ENCODE measurements around the gene SCLY. TPM values are rescaled to one million over a fixed set of nuclear protein-coding genes. Genes with fewer than 3 reads are reported as not detected.

The SCLY gene
- total and polyA plus RNA-seq, 2 of the 13 experiments (the other 11 are each of a cell fraction or from before 2014, with no cell fraction given) = 27.9 to 38.6 TPM

GRCh38 chr2:238139196-238140039 lies 78.6 kb downstream of the SCLY start (continued):
- TF ChIP-seq, protein P1, sequence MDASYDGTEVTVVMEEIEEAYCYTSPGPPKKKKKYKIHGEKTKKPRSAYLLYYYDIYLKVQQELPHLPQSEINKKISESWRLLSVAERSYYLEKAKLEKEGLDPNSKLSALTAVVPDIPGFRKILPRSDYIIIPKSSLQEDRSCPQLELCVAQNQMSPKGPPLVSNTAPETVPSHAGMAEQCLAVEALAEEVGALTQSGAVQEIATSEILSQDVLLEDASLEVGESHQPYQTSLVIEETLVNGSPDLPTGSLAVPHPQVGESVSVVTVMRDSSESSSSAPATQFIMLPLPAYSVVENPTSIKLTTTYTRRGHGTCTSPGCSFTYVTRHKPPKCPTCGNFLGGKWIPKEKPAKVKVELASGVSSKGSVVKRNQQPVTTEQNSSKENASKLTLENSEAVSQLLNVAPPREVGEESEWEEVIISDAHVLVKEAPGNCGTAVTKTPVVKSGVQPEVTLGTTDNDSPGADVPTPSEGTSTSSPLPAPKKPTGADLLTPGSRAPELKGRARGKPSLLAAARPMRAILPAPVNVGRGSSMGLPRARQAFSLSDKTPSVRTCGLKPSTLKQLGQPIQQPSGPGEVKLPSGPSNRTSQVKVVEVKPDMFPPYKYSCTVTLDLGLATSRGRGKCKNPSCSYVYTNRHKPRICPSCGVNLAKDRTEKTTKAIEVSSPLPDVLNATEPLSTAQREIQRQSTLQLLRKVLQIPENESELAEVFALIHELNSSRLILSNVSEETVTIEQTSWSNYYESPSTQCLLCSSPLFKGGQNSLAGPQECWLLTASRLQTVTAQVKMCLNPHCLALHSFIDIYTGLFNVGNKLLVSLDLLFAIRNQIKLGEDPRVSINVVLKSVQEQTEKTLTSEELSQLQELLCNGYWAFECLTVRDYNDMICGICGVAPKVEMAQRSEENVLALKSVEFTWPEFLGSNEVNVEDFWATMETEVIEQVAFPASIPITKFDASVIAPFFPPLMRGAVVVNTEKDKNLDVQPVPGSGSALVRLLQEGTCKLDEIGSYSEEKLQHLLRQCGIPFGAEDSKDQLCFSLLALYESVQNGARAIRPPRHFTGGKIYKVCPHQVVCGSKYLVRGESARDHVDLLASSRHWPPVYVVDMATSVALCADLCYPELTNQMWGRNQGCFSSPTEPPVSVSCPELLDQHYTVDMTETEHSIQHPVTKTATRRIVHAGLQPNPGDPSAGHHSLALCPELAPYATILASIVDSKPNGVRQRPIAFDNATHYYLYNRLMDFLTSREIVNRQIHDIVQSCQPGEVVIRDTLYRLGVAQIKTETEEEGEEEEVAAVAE (CRISPR knock-in tag; IDR thresholded peaks at IDR 0.05; ENCODE audit: borderline replicate concordance) = no peak
- TF ChIP-seq ERF (CRISPR knock-in tag; IDR thresholded peaks at IDR 0.05) (no peak), REST (IDR thresholded peaks at IDR 0.05; ENCODE audit: borderline replicate concordance in 1 of 2, low read depth in 1 of 2, low read length in 2 of 2) (no peak), AGO2 (optimal IDR thresholded peaks at IDR 0.05; ENCODE audit: low read depth, low read length) (no peak), SNAPC5 (CRISPR knock-in tag; IDR thresholded peaks at IDR 0.05; ENCODE audit: borderline replicate concordance) (no peak), ZMYM2 (CRISPR knock-in tag; IDR thresholded peaks at IDR 0.05) (no peak), ZFP91 (CRISPR knock-in tag; IDR thresholded peaks at IDR 0.05; ENCODE audit: borderline replicate concordance) (0 out of 2 replicates have a peak, but pooled peaks have one; percentile 51), ZBED4 (CRISPR knock-in tag; IDR thresholded peaks at IDR 0.05; ENCODE audit: borderline replicate concordance) (no peak), ZNF576 (CRISPR knock-in tag; IDR thresholded peaks at IDR 0.05) (no peak)
- TF ChIP-seq, protein P2, sequence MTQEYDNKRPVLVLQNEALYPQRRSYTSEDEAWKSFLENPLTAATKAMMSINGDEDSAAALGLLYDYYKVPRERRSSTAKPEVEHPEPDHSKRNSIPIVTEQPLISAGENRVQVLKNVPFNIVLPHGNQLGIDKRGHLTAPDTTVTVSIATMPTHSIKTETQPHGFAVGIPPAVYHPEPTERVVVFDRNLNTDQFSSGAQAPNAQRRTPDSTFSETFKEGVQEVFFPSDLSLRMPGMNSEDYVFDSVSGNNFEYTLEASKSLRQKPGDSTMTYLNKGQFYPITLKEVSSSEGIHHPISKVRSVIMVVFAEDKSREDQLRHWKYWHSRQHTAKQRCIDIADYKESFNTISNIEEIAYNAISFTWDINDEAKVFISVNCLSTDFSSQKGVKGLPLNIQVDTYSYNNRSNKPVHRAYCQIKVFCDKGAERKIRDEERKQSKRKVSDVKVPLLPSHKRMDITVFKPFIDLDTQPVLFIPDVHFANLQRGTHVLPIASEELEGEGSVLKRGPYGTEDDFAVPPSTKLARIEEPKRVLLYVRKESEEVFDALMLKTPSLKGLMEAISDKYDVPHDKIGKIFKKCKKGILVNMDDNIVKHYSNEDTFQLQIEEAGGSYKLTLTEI (CRISPR knock-in tag; conservative IDR thresholded peaks at IDR 0.05) = no peak
